Measurements from ENCODE around the gene TECTA.
"Not testable (repeated sequence)": the region's sequence is repeated elsewhere in the genome, so short reads cannot be mapped to it uniquely, and the experiment has no call there.

Gene TECTA

GRCh38 chr11:121129362-121130340 lies 28.6 kb downstream of the TECTA start:
- DNase-seq = no peak

- no peak for DNase-seq
These were observed 30.6 kb downstream of the TECTA start for GRCh38 chr11:121131656-121132055.

GRCh38 chr11:121132211-121132976 lies 31.4 kb downstream of the TECTA start:
- DNase-seq = no peak

- no peak for DNase-seq
These were observed 33.8 kb downstream of the TECTA start for GRCh38 chr11:121134741-121135312.

- DNase-seq = no peak
These were observed 36.0 kb downstream of the TECTA start for GRCh38 chr11:121137005-121137404.

- no peak for DNase-seq
These were observed 37.2 kb downstream of the TECTA start for GRCh38 chr11:121138259-121138658.

- no peak for DNase-seq
These were observed 39.3 kb downstream of the TECTA start for GRCh38 chr11:121140369-121140768.

- no peak for DNase-seq
These were observed 40.0 kb downstream of the TECTA start for GRCh38 chr11:121141066-121141465.

GRCh38 chr11:121143921-121144320 lies 42.9 kb downstream of the TECTA start:
- DNase-seq = no peak

- no peak for DNase-seq
These were observed 43.7 kb downstream of the TECTA start for GRCh38 chr11:121144723-121145122.

GRCh38 chr11:121145826-121146225 lies 44.8 kb downstream of the TECTA start:
- no peak for DNase-seq

- DNase-seq = no peak
These were observed 48.1 kb downstream of the TECTA start for GRCh38 chr11:121149116-121149515.

GRCh38 chr11:121151207-121151688 lies 50.2 kb downstream of the TECTA start:
- no peak for DNase-seq

GRCh38 chr11:121152764-121153163 lies 51.7 kb downstream of the TECTA start:
- DNase-seq = no peak

GRCh38 chr11:121153472-121153871 lies 52.4 kb downstream of the TECTA start:
- DNase-seq = no peak

- no peak for DNase-seq
These were observed 53.7 kb downstream of the TECTA start for GRCh38 chr11:121154486-121155314.

- DNase-seq = no peak
These were observed 56.7 kb downstream of the TECTA start for GRCh38 chr11:121157756-121158155.

- no peak for DNase-seq
These were observed 58.7 kb downstream of the TECTA start for GRCh38 chr11:121159741-121160140.

- no peak for DNase-seq
These were observed 60.4 kb downstream of the TECTA start for GRCh38 chr11:121161349-121161917.

- no peak for DNase-seq
These were observed 62.7 kb downstream of the TECTA start for GRCh38 chr11:121163658-121164308.

- not testable (repeated sequence) for DNase-seq
These were observed 76.6 kb downstream of the TECTA start for GRCh38 chr11:121177629-121178028.
